ENCODE data around the gene CABCOCO1. TPM values are rescaled to one million over a fixed set of nuclear protein-coding genes. Genes with fewer than 3 reads are reported as not detected.

CABCOCO1 gene
- total RNA-seq, 2 donors from 2014 or later: 1.0 to 1.1 TPM

- Mint-ChIP-seq H3K27ac (no peak overlapping the region), H3K9me3 (no peaks in the 10 kb centered on the region), H3K4me1 (peaks cover 4% of the 10 kb centered on the region), H3K27me3 (ENCODE audit: insufficient read depth) (peaks cover 4% of the 10 kb centered on the region), H3K4me3 (no peak overlapping the region), H3K36me3 (ENCODE audit: low read depth) (no peaks in the 10 kb centered on the region)
- Histone ChIP-seq H3K27ac (ENCODE audit: low read depth, low read length) (no peak overlapping the region), H3K36me3 (ENCODE audit: control insufficient read depth, insufficient read depth, low read length) (no peaks in the 10 kb centered on the region), H3K4me1 (ENCODE audit: control insufficient read depth, insufficient read depth, low read length) (peaks cover 2% of the 10 kb centered on the region), H3K27me3 (ENCODE audit: control insufficient read depth, insufficient read depth, low read length, poor library complexity, severe bottlenecking) (no peaks in the 10 kb centered on the region), H3K4me3 (ENCODE audit: low read length) (no peak overlapping the region), H3K9ac (ENCODE audit: extremely low read depth, low read length, poor library complexity, severe bottlenecking) (no peak overlapping the region), H3K9me3 (ENCODE audit: control insufficient read depth, low read length) (no peaks in the 10 kb centered on the region)
- DNase-seq: no peak
- TF ChIP-seq CTCF (conservative IDR thresholded peaks at IDR 0.05): no peak
- WGBS, 2 experiments (ENCODE audit: insufficient coverage in 1 of 2, insufficient read length in 1 of 2): 98 to 100% methylated on average over 1 to 2 of the region's 2 CpGs
Observed at GRCh38 chr10:61810263-61810662, 147.5 kb downstream of the CABCOCO1 start.

DNA sequence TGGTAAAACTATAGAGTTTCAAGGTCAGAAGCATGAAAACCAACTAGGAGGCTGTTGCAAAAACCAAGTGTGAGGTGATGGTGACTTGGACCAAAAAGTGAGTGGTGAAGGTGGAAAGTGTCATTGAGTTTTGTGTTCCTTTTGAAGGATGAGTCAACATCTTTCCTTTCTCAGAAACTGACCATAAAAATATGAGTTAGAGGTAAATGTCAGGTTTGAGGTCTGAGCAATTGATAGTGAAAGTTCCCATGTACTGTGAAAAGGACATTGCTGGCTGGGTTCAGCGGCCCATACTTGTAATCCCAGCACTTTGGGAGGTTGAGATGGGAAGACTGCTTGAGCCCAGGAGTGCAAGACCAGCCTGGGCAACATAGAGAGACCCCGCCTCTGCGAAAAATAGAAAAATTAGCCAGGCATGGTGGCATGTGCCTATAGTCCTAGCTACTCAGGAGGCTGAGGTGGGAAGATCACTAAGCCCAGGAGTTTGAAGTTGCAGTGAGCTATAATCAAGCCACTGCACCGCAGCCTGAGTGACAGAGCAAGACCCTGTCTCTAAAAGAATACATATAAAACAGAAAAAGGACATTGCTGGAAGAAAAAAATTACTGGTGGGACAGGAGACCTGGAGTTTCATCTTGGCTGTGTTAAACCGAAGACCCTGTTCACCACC, 149.5 kb downstream of the CABCOCO1 start:
- Histone ChIP-seq H3K9me3 (ENCODE audit: control insufficient read depth, low read length) (no peaks in the 10 kb centered on the region), H3K27me3 (ENCODE audit: control insufficient read depth, insufficient read depth, low read length, poor library complexity, severe bottlenecking) (no peaks in the 10 kb centered on the region), H3K36me3 (ENCODE audit: control insufficient read depth, insufficient read depth, low read length) (no peaks in the 10 kb centered on the region), H3K9ac (ENCODE audit: extremely low read depth, low read length, poor library complexity, severe bottlenecking) (no peak overlapping the region), H3K4me1 (ENCODE audit: control insufficient read depth, insufficient read depth, low read length) (peaks cover 7% of the 10 kb centered on the region), H3K4me3 (ENCODE audit: low read length) (no peak overlapping the region), H3K27ac (ENCODE audit: low read depth, low read length) (no peak overlapping the region)
- no peaks in the 10 kb centered on the region for H3K9me3 Mint-ChIP-seq
- TF ChIP-seq CTCF (conservative IDR thresholded peaks at IDR 0.05): no peak
- no peak overlapping the region for H3K27ac Mint-ChIP-seq
- no peak overlapping the region for H3K4me3 Mint-ChIP-seq
- WGBS, 2 experiments (ENCODE audit: insufficient coverage in 1 of 2, insufficient read length in 1 of 2): 81 to 83% methylated on average over 4 to 5 of the region's 5 CpGs
- H3K4me1 Mint-ChIP-seq: peaks cover 8% of the 10 kb centered on the region
- no peak for DNase-seq
- no peaks in the 10 kb centered on the region for H3K36me3 Mint-ChIP-seq (ENCODE audit: low read depth)
- H3K27me3 Mint-ChIP-seq (ENCODE audit: insufficient read depth): peaks cover 4% of the 10 kb centered on the region

GRCh38 chr10:61812920-61813319, 150.2 kb downstream of the CABCOCO1 start:
- no peak overlapping the region for H3K27ac ChIP-seq (ENCODE audit: low read depth, low read length)
- peaks cover 4% of the 10 kb centered on the region for H3K27me3 Mint-ChIP-seq (ENCODE audit: insufficient read depth)
- H3K9me3 ChIP-seq (ENCODE audit: control insufficient read depth, low read length): no peaks in the 10 kb centered on the region
- H3K27ac Mint-ChIP-seq: no peak overlapping the region
- H3K36me3 Mint-ChIP-seq (ENCODE audit: low read depth): no peaks in the 10 kb centered on the region
- H3K4me1 ChIP-seq (ENCODE audit: control insufficient read depth, insufficient read depth, low read length): peaks cover 7% of the 10 kb centered on the region
- no peak for TF ChIP-seq CTCF (conservative IDR thresholded peaks at IDR 0.05)
- peaks cover 10% of the 10 kb centered on the region for H3K4me1 Mint-ChIP-seq
- H3K4me3 ChIP-seq (ENCODE audit: low read length): no peak overlapping the region
- H3K4me3 Mint-ChIP-seq: no peak overlapping the region
- H3K27me3 ChIP-seq (ENCODE audit: control insufficient read depth, insufficient read depth, low read length, poor library complexity, severe bottlenecking): no peaks in the 10 kb centered on the region
- WGBS, 2 experiments (ENCODE audit: insufficient coverage in 1 of 2, insufficient read length in 1 of 2): 93 to 95% methylated on average over 3 of the region's 3 CpGs
- no peaks in the 10 kb centered on the region for H3K9me3 Mint-ChIP-seq
- H3K9ac ChIP-seq (ENCODE audit: extremely low read depth, low read length, poor library complexity, severe bottlenecking): no peak overlapping the region
- no peak for DNase-seq
- H3K36me3 ChIP-seq (ENCODE audit: control insufficient read depth, insufficient read depth, low read length): no peaks in the 10 kb centered on the region

Measured in endodermal cell (in vitro differentiated cells).